ENCODE measurements around the gene ZNF273.

Gene ZNF273

GRCh38 chr7:64878684-64879083 is 24.4 kb upstream of the ZNF273 start:
- peaks cover 8% of the 10 kb centered on the region for H3K4me1 ChIP-seq (ENCODE audit: control insufficient read depth, insufficient read depth, low read length)
- no peaks in the 10 kb centered on the region for H3K36me3 ChIP-seq (ENCODE audit: control insufficient read depth, insufficient read depth, low read length, severe bottlenecking)
- H3K27me3 ChIP-seq (replicated peaks; ENCODE audit: control insufficient read depth, insufficient read depth, low read length), result peaks cover 25% of the 10 kb centered on the region
- no peak overlapping the region for H3K4me3 ChIP-seq (ENCODE audit: low read length)
- no peaks in the 10 kb centered on the region for H3K9me3 ChIP-seq (ENCODE audit: control insufficient read depth, low read length)
- H3K9ac ChIP-seq (ENCODE audit: low read length), result no peak overlapping the region
- DNase-seq (ENCODE audit: low read depth), result no peak

GRCh38 chr7:64879086-64879730 is 23.9 kb upstream of the ZNF273 start:
- Histone ChIP-seq H3K4me3 (ENCODE audit: low read length) (no peak overlapping the region), H3K9me3 (ENCODE audit: control insufficient read depth, low read length) (no peaks in the 10 kb centered on the region), H3K36me3 (ENCODE audit: control insufficient read depth, insufficient read depth, low read length, severe bottlenecking) (no peaks in the 10 kb centered on the region), H3K9ac (ENCODE audit: low read length) (no peak overlapping the region), H3K27me3 (replicated peaks; ENCODE audit: control insufficient read depth, insufficient read depth, low read length) (peaks cover 26% of the 10 kb centered on the region), H3K4me1 (ENCODE audit: control insufficient read depth, insufficient read depth, low read length) (peaks cover 8% of the 10 kb centered on the region)
- DNase-seq (ENCODE audit: low read depth), result no peak

- Histone ChIP-seq H3K4me3 (ENCODE audit: low read length) (no peak overlapping the region), H3K4me1 (ENCODE audit: control insufficient read depth, insufficient read depth, low read length) (peaks cover 8% of the 10 kb centered on the region), H3K9me3 (ENCODE audit: control insufficient read depth, low read length) (no peaks in the 10 kb centered on the region), H3K9ac (ENCODE audit: low read length) (no peak overlapping the region), H3K36me3 (ENCODE audit: control insufficient read depth, insufficient read depth, low read length, severe bottlenecking) (no peaks in the 10 kb centered on the region), H3K27me3 (replicated peaks; ENCODE audit: control insufficient read depth, insufficient read depth, low read length) (peaks cover 26% of the 10 kb centered on the region)
- DNase-seq (ENCODE audit: low read depth), result no peak
These were observed 23.3 kb upstream of the ZNF273 start for GRCh38 chr7:64879800-64880199.

- no peak for DNase-seq (ENCODE audit: low read depth)
- Histone ChIP-seq H3K27me3 (replicated peaks; ENCODE audit: control insufficient read depth, insufficient read depth, low read length) (peaks cover 24% of the 10 kb centered on the region), H3K36me3 (ENCODE audit: control insufficient read depth, insufficient read depth, low read length, severe bottlenecking) (no peaks in the 10 kb centered on the region), H3K9ac (ENCODE audit: low read length) (no peak overlapping the region), H3K9me3 (ENCODE audit: control insufficient read depth, low read length) (no peaks in the 10 kb centered on the region), H3K4me3 (ENCODE audit: low read length) (no peak overlapping the region), H3K4me1 (ENCODE audit: control insufficient read depth, insufficient read depth, low read length) (peaks cover 8% of the 10 kb centered on the region)
These were observed 22.5 kb upstream of the ZNF273 start for GRCh38 chr7:64880322-64881297.

DNA sequence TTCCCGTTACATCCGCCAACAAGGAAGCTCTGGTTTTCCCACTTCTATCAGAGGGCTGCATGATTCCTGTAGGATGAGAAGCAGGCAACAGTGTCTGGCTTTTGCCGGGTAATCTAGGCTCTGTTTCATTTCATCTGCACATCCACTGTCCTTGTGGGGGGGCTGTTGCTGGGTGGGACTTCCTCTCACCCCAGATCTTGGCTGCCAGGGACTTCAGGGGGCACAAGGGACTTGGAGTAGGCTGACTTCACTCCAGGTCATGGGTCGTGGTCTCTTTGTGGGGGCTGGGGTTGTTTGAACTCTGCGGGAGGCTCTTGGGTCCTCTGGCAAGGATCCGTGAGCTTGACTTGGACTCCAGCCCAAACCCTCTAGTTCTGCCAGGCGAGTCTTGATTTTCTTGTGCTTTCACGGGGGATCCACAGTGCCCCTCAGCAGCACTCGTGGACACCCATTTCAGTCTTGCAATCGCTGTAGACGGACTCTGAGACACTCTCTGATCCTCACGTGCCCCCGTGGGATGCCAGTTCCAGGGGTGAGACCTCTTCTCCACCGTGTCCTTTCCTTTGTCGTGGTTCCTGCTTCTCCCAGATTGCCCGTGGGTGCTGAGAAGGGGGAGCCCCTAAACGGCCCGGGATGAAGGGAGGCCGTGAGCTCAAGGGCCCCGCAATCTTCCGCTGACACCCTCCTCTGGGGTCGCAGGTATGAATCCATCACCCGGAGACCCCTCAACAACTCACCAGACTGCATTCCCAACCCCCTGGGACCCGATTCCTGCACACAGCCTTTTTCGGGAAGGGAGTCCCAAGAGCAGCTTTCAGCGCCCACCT is 21.4 kb upstream of the ZNF273 start:
- H3K4me1 ChIP-seq (ENCODE audit: control insufficient read depth, insufficient read depth, low read length), result peaks cover 8% of the 10 kb centered on the region
- peak overlapping the region; percentile 83 for H3K4me3 ChIP-seq (ENCODE audit: low read length)
- no peaks in the 10 kb centered on the region for H3K36me3 ChIP-seq (ENCODE audit: control insufficient read depth, insufficient read depth, low read length, severe bottlenecking)
- peak overlapping the region; percentile 71 for H3K9ac ChIP-seq (ENCODE audit: low read length)
- no peak for DNase-seq (ENCODE audit: low read depth)
- peaks cover 17% of the 10 kb centered on the region for H3K27me3 ChIP-seq (replicated peaks; ENCODE audit: control insufficient read depth, insufficient read depth, low read length)
- H3K9me3 ChIP-seq (ENCODE audit: control insufficient read depth, low read length), result no peaks in the 10 kb centered on the region

- H3K9me3 ChIP-seq (ENCODE audit: control insufficient read depth, low read length), result no peaks in the 10 kb centered on the region
- H3K4me3 ChIP-seq (ENCODE audit: low read length), result peak overlapping the region; percentile 83
- no peaks in the 10 kb centered on the region for H3K36me3 ChIP-seq (ENCODE audit: control insufficient read depth, insufficient read depth, low read length, severe bottlenecking)
- peaks cover 8% of the 10 kb centered on the region for H3K4me1 ChIP-seq (ENCODE audit: control insufficient read depth, insufficient read depth, low read length)
- peak overlapping the region; percentile 71 for H3K9ac ChIP-seq (ENCODE audit: low read length)
- H3K27me3 ChIP-seq (replicated peaks; ENCODE audit: control insufficient read depth, insufficient read depth, low read length), result peaks cover 16% of the 10 kb centered on the region
- DNase-seq (ENCODE audit: low read depth), result no peak
These were observed 20.5 kb upstream of the ZNF273 start for GRCh38 chr7:64882341-64883112.

- H3K9me3 ChIP-seq (ENCODE audit: control insufficient read depth, low read length), result no peaks in the 10 kb centered on the region
- peaks cover 22% of the 10 kb centered on the region for H3K27me3 ChIP-seq (replicated peaks; ENCODE audit: control insufficient read depth, insufficient read depth, low read length)
- H3K4me3 ChIP-seq (ENCODE audit: low read length), result peak overlapping the region; percentile 83
- H3K9ac ChIP-seq (ENCODE audit: low read length), result peak overlapping the region; percentile 71
- peaks cover 11% of the 10 kb centered on the region for H3K4me1 ChIP-seq (ENCODE audit: control insufficient read depth, insufficient read depth, low read length)
- no peak for DNase-seq (ENCODE audit: low read depth)
- H3K36me3 ChIP-seq (ENCODE audit: control insufficient read depth, insufficient read depth, low read length, severe bottlenecking), result no peaks in the 10 kb centered on the region
These were observed 19.8 kb upstream of the ZNF273 start for GRCh38 chr7:64883113-64883905.

DNA sequence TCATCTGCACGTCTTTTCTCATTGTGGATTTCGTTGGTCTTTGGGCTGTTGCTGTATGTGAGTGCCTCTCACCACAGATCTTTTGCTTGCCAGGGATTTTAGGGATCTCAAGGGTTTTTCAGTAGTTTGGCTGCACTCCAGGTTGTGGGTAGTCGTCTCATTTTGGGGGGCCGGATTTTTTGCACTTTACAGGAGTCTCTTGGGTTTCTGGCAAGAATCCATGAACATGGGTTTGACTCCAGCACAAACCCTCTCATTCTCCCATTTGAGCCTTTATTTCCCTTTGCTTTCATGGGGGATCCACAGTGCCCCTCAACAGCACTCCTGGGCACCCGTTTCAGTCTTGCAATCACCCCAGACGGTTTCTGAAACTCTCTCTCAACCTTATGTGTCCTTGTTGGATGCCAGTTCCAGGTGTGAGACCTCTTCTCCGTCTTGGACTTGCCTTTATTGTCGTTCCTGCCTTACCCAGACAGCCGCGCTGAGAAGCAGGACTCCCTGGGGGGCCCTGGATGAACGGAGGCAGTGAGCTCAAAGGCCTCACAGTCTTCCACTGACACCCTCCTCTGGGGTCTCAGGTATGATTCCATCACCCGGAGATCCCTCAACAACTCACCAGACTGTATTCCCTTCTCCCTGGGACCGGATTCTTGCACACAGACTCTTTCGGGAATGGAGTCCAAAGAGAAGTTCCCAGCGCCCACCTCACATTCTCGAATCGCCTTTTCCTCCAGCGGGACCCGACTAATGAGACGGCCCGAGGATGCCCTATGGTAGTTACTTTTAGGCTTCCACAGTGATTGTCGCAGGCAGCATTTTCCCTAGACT is 18.8 kb upstream of the ZNF273 start:
- Histone ChIP-seq H3K9me3 (ENCODE audit: control insufficient read depth, low read length) (no peaks in the 10 kb centered on the region), H3K4me3 (ENCODE audit: low read length) (no peak overlapping the region), H3K4me1 (ENCODE audit: control insufficient read depth, insufficient read depth, low read length) (peaks cover 17% of the 10 kb centered on the region), H3K9ac (ENCODE audit: low read length) (no peak overlapping the region), H3K27me3 (replicated peaks; ENCODE audit: control insufficient read depth, insufficient read depth, low read length) (peaks cover 27% of the 10 kb centered on the region), H3K36me3 (ENCODE audit: control insufficient read depth, insufficient read depth, low read length, severe bottlenecking) (no peaks in the 10 kb centered on the region)
- DNase-seq (ENCODE audit: low read depth), result no peak

DNA sequence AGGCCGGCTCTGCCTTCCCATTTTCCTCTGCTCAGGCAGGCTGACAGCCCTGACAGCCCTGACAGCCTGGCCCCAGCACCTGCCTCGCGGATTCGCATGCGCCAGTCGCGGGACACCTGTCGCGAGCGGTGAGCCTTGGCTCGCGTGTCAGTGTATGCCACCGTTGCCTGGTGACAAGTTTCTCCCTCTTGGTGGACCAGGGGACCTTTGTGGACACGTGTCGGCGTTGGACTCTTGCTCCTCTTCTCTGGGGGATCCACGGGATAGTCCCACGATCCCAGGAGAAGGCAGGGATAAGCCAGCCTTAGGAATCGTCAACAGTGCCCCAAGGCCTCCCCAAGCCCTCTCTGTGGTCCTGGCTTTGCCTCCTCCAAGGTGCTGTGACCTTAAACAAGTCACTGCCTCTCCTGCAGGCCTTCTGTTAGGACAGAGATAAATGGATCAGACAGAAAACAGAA is 18.1 kb upstream of the ZNF273 start:
- H3K4me1 ChIP-seq (ENCODE audit: control insufficient read depth, insufficient read depth, low read length), result peaks cover 17% of the 10 kb centered on the region
- no peaks in the 10 kb centered on the region for H3K36me3 ChIP-seq (ENCODE audit: control insufficient read depth, insufficient read depth, low read length, severe bottlenecking)
- no peak overlapping the region for H3K4me3 ChIP-seq (ENCODE audit: low read length)
- peaks cover 33% of the 10 kb centered on the region for H3K27me3 ChIP-seq (replicated peaks; ENCODE audit: control insufficient read depth, insufficient read depth, low read length)
- no peak for DNase-seq (ENCODE audit: low read depth)
- no peaks in the 10 kb centered on the region for H3K9me3 ChIP-seq (ENCODE audit: control insufficient read depth, low read length)
- no peak overlapping the region for H3K9ac ChIP-seq (ENCODE audit: low read length)

Data from adipocyte (in vitro differentiated cells).